ENCODE measurements around the gene NINJ2. TPM values are rescaled to one million over a fixed set of nuclear protein-coding genes. Genes with fewer than 3 reads are reported as not detected.
"Not testable (repeated sequence)": the region's sequence is repeated elsewhere in the genome, so short reads cannot be mapped to it uniquely, and the experiment has no call there.

NINJ2 gene
- polyA plus RNA-seq, 3 donors = 32.9 to 92.7 (median 73.7) TPM

- Mint-ChIP-seq H3K4me3 (no peak overlapping the region), H3K27me3 (ENCODE audit: low read depth in 3 of 3) (no peaks in the 10 kb centered on the region), H3K4me1 (peaks cover 26% of the 10 kb centered on the region), H3K36me3 (peaks cover 5 to 6% of the 10 kb centered on the region in 2 donors), H3K27ac (no peak overlapping the region), H3K9me3 (peaks cover 0 to 2% (median 0%) of the 10 kb centered on the region in 7 donors)
- DNase-seq = no peak
- TF ChIP-seq, protein P1, sequence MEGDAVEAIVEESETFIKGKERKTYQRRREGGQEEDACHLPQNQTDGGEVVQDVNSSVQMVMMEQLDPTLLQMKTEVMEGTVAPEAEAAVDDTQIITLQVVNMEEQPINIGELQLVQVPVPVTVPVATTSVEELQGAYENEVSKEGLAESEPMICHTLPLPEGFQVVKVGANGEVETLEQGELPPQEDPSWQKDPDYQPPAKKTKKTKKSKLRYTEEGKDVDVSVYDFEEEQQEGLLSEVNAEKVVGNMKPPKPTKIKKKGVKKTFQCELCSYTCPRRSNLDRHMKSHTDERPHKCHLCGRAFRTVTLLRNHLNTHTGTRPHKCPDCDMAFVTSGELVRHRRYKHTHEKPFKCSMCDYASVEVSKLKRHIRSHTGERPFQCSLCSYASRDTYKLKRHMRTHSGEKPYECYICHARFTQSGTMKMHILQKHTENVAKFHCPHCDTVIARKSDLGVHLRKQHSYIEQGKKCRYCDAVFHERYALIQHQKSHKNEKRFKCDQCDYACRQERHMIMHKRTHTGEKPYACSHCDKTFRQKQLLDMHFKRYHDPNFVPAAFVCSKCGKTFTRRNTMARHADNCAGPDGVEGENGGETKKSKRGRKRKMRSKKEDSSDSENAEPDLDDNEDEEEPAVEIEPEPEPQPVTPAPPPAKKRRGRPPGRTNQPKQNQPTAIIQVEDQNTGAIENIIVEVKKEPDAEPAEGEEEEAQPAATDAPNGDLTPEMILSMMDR (IDR thresholded peaks at IDR 0.05) = no peak
- 91% methylated on average over 6 of the region's 9 CpGs for WGBS (ENCODE audit: insufficient coverage)
- H3K4me1 ChIP-seq (ENCODE audit: control insufficient read depth in 1 of 2, insufficient read depth in 2 of 2, low read length in 2 of 2) = peaks cover 23 to 27% of the 10 kb centered on the region in 2 donors
- H4K20me1 ChIP-seq (ENCODE audit: insufficient read depth, low read length) = no peaks in the 10 kb centered on the region
- H3K79me2 ChIP-seq (ENCODE audit: insufficient read depth, low read length) = no peaks in the 10 kb centered on the region
- no peak overlapping the region for H3K4me2 ChIP-seq (replicated peaks; ENCODE audit: extremely low read depth, low read length, poor library complexity, severe bottlenecking)
- H3K27me3 ChIP-seq (ENCODE audit: control insufficient read depth in 2 of 2, insufficient read depth in 2 of 2, low read length in 2 of 2) = no peaks in the 10 kb centered on the region
- H3K4me3 ChIP-seq (replicated peaks in 1 of 3; ENCODE audit: low read depth in 2 of 3, low read length in 3 of 3) = no peak overlapping the region
- no peak overlapping the region for H3K9ac ChIP-seq (ENCODE audit: insufficient read depth, low read length, poor library complexity, severe bottlenecking)
- no peak overlapping the region for H3K27ac ChIP-seq (ENCODE audit: low read depth in 1 of 2, low read length in 2 of 2)
- intact Hi-C loops (cut with micrococcal nuclease) = loop anchor here (5.0 to 10.0 kb wide), 4 partner anchors 43 to 515 kb away; partner anchors contain the start of gene WNK1 (in 2 of the 2)
- no peak overlapping the region for H2AFZ ChIP-seq (ENCODE audit: insufficient read depth, low read depth, low read length, poor library complexity, severe bottlenecking)
- no peaks in the 10 kb centered on the region for H3K36me3 ChIP-seq (replicated peaks in 1 of 2; ENCODE audit: control insufficient read depth in 1 of 2, insufficient read depth in 2 of 2, low read length in 2 of 2)
- H3K9me3 ChIP-seq (replicated peaks in 1 of 2; ENCODE audit: control insufficient read depth in 1 of 2, insufficient read depth in 1 of 2, low read length in 2 of 2) = no peaks in the 10 kb centered on the region
Measured at GRCh38 chr12:579420-580110, 83.7 kb downstream of the NINJ2 start.

- Histone ChIP-seq H3K4me2 (replicated peaks; ENCODE audit: extremely low read depth, low read length, poor library complexity, severe bottlenecking) (no peak overlapping the region), H3K36me3 (replicated peaks in 1 of 2; ENCODE audit: control insufficient read depth in 1 of 2, insufficient read depth in 2 of 2, low read length in 2 of 2) (no peaks in the 10 kb centered on the region), H4K20me1 (ENCODE audit: insufficient read depth, low read length) (no peaks in the 10 kb centered on the region), H3K9ac (ENCODE audit: insufficient read depth, low read length, poor library complexity, severe bottlenecking) (no peak overlapping the region), H3K9me3 (replicated peaks in 1 of 2; ENCODE audit: control insufficient read depth in 1 of 2, insufficient read depth in 1 of 2, low read length in 2 of 2) (peaks cover 0 to 3% of the 10 kb centered on the region in 2 donors), H3K4me3 (replicated peaks in 1 of 3; ENCODE audit: low read depth in 2 of 3, low read length in 3 of 3) (no peak overlapping the region), H3K4me1 (ENCODE audit: control insufficient read depth in 1 of 2, insufficient read depth in 2 of 2, low read length in 2 of 2) (peaks cover 23 to 27% of the 10 kb centered on the region in 2 donors), H3K27me3 (ENCODE audit: control insufficient read depth in 2 of 2, insufficient read depth in 2 of 2, low read length in 2 of 2) (no peaks in the 10 kb centered on the region), H3K27ac (ENCODE audit: low read depth in 1 of 2, low read length in 2 of 2) (no peak overlapping the region), H3K79me2 (ENCODE audit: insufficient read depth, low read length) (no peaks in the 10 kb centered on the region), H2AFZ (ENCODE audit: insufficient read depth, low read depth, low read length, poor library complexity, severe bottlenecking) (no peak overlapping the region)
- Mint-ChIP-seq H3K9me3 (peaks cover 0 to 2% (median 0%) of the 10 kb centered on the region in 7 donors), H3K36me3 (peaks cover 5 to 6% of the 10 kb centered on the region in 2 donors), H3K27me3 (ENCODE audit: low read depth in 3 of 3) (no peaks in the 10 kb centered on the region), H3K4me3 (no peak overlapping the region), H3K4me1 (peaks cover 26% of the 10 kb centered on the region), H3K27ac (no peak overlapping the region)
- WGBS (ENCODE audit: insufficient coverage) = no CpG with 5 or more reads among the region's 7 CpGs
- intact Hi-C loops (cut with micrococcal nuclease) = loop anchor here (5.0 to 10.0 kb wide), 4 partner anchors 43 to 516 kb away; partner anchors contain the start of gene WNK1 (in 2 of the 2)
- no peak for DNase-seq
- TF ChIP-seq, protein P1 (IDR thresholded peaks at IDR 0.05) = no peak
Measured at GRCh38 chr12:578748-579419, 84.4 kb downstream of the NINJ2 start.

- DNase-seq; H3K36me3 ChIP-seq (replicated peaks in 1 of 2; ENCODE audit: control insufficient read depth in 1 of 2, insufficient read depth in 2 of 2, low read length in 2 of 2); H3K27me3 ChIP-seq (ENCODE audit: control insufficient read depth in 2 of 2, insufficient read depth in 2 of 2, low read length in 2 of 2); H3K27ac ChIP-seq (ENCODE audit: low read depth in 1 of 2, low read length in 2 of 2); H3K36me3 Mint-ChIP-seq; H3K9me3 Mint-ChIP-seq; H4K20me1 ChIP-seq (ENCODE audit: insufficient read depth, low read length); H3K9me3 ChIP-seq (replicated peaks in 1 of 2; ENCODE audit: control insufficient read depth in 1 of 2, insufficient read depth in 1 of 2, low read length in 2 of 2); H3K79me2 ChIP-seq (ENCODE audit: insufficient read depth, low read length); H2AFZ ChIP-seq (ENCODE audit: insufficient read depth, low read depth, low read length, poor library complexity, severe bottlenecking); H3K4me3 ChIP-seq (replicated peaks in 1 of 3; ENCODE audit: low read depth in 2 of 3, low read length in 3 of 3); H3K27me3 Mint-ChIP-seq (ENCODE audit: low read depth in 3 of 3); H3K4me2 ChIP-seq (replicated peaks; ENCODE audit: extremely low read depth, low read length, poor library complexity, severe bottlenecking): not testable (repeated sequence)
- Histone ChIP-seq H3K4me1 (ENCODE audit: control insufficient read depth in 1 of 2, insufficient read depth in 2 of 2, low read length in 2 of 2) (peaks cover 23 to 27% of the 10 kb centered on the region in 2 donors), H3K9ac (ENCODE audit: insufficient read depth, low read length, poor library complexity, severe bottlenecking) (peak overlapping the region; percentile 4)
- intact Hi-C loops (cut with micrococcal nuclease) = loop anchor here (2.0 to 10.0 kb wide), 5 partner anchors 44 to 517 kb away; partner anchors contain the start of gene WNK1 (in 2 of the 2)
- Mint-ChIP-seq H3K4me3 (peak overlapping the region in 1 of 2 donors; percentile 24), H3K4me1 (peaks cover 28% of the 10 kb centered on the region), H3K27ac (peak overlapping the region in 6 of 7 donors; percentile 13 to 72 (median 38))
- WGBS (ENCODE audit: insufficient coverage) = 60% methylated on average over 4 of the region's 19 CpGs
Measured at GRCh38 chr12:577994-578747, 85.1 kb downstream of the NINJ2 start.
